BE2C (cell line): ENCODE measurements around the gene MMP28.

Experiments
- DNase-seq: peaks from one replicate; pipeline ENCODE4 v3.0.0-alpha.2; 2020
- H3K27me3 ChIP-seq: fragments of 250-450 bp; sonication (Bioruptor Pico); 2 replicates; pipeline ENCODE4 v1.5.1; 2020; ENCODE audit warnings: mild to moderate bottlenecking
- H3K36me3 ChIP-seq: fragments of 250-450 bp; sonication (Bioruptor Pico); 2 replicates; pipeline ENCODE4 v1.5.1; 2020; ENCODE audit warnings: mild to moderate bottlenecking
- H3K4me1 ChIP-seq: fragments of 250-450 bp; sonication (Bioruptor Pico); 2 replicates; pipeline ENCODE4 v1.5.1; 2020
- H3K4me3 ChIP-seq: 2 replicates; pipeline ENCODE4 v1.5.1; 2011; ENCODE audit warnings: low read depth, low read length
- H3K9me3 ChIP-seq: fragments of 250-450 bp; sonication (Bioruptor Pico); 2 replicates; pipeline ENCODE4 v1.5.1; 2020
- CTCF ChIP-seq: IDR thresholded peaks from 2 replicates; pipeline ENCODE4 v1.5.1; 2012; ENCODE audit warnings: mild to moderate bottlenecking, low read depth, low read length

MMP28 gene

GRCh38 chr17:35735036-35735805, 60.2 kb downstream of the MMP28 start:
- Histone ChIP-seq H3K9me3 (no peaks in the 10 kb centered on the region), H3K4me3 (no peak overlapping the region), H3K27me3 (no peaks in the 10 kb centered on the region), H3K36me3 (peaks cover 7% of the 10 kb centered on the region), H3K4me1 (peaks cover 3% of the 10 kb centered on the region; the same call in 1 of the 2 replicates)
- no peak for TF ChIP-seq CTCF
- DNase-seq: no peak

GRCh38 chr17:35734396-35734795, 61.0 kb downstream of the MMP28 start:
- H3K4me1 ChIP-seq: peaks cover 3% of the 10 kb centered on the region; the same call in 1 of the 2 replicates
- no peak for TF ChIP-seq CTCF
- no peaks in the 10 kb centered on the region for H3K9me3 ChIP-seq
- H3K36me3 ChIP-seq: peaks cover 7% of the 10 kb centered on the region
- no peak overlapping the region for H3K4me3 ChIP-seq
- no peak for DNase-seq
- no peaks in the 10 kb centered on the region for H3K27me3 ChIP-seq

- DNase-seq: no peak
- peaks cover 3% of the 10 kb centered on the region; the same call in 1 of the 2 replicates for H3K4me1 ChIP-seq
- peaks cover 7% of the 10 kb centered on the region for H3K36me3 ChIP-seq
- no peaks in the 10 kb centered on the region for H3K9me3 ChIP-seq
- TF ChIP-seq CTCF: no peak
- H3K4me3 ChIP-seq: peak overlapping the region; percentile 67; the same call in 1 of the 2 replicates
- H3K27me3 ChIP-seq: no peaks in the 10 kb centered on the region
Measured at GRCh38 chr17:35733366-35733765, 62.1 kb downstream of the MMP28 start.

- Histone ChIP-seq H3K9me3 (no peaks in the 10 kb centered on the region), H3K36me3 (peaks cover 7% of the 10 kb centered on the region), H3K4me1 (peaks cover 3% of the 10 kb centered on the region), H3K4me3 (peak overlapping the region; percentile 67), H3K27me3 (no peaks in the 10 kb centered on the region)
- no peak for TF ChIP-seq CTCF
- no peak for DNase-seq
Measured at GRCh38 chr17:35732806-35733136, 62.7 kb downstream of the MMP28 start.

GRCh38 chr17:35731917-35732805, 63.3 kb downstream of the MMP28 start:
- Histone ChIP-seq H3K4me1 (peaks cover 9% of the 10 kb centered on the region), H3K9me3 (no peaks in the 10 kb centered on the region), H3K27me3 (no peaks in the 10 kb centered on the region), H3K36me3 (peaks cover 9% of the 10 kb centered on the region), H3K4me3 (peak overlapping the region; percentile 67)
- no peak for TF ChIP-seq CTCF
- DNase-seq: peak; percentile 45
